ENCODE measurements around the gene C10orf90. TPM values are rescaled to one million over a fixed set of nuclear protein-coding genes. Genes with fewer than 3 reads are reported as not detected.

The C10orf90 gene
- total and polyA plus RNA-seq, 8 donors, result 0.32 to 0.64 (median 0.47) TPM; not detected in 5

DNA sequence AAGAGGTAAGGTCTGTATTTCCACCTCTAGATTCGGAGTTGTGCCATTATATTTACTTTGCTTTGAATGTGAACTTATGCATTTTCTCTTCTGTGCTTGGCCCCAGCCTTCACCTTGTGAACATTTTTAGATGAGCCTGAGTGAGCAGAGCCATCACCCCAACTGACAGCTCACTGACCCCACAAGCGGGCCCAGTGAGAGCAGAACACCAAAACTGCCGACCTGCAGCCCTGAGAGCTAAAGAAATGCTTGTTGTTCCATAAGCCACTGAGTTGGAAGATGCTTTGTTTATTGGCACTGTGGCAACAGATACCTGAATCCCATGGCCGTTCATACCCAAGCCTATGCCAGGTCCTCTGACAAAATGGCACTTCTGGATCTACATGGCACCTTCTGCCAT, 37.8 kb downstream of the C10orf90 start:
- no peak overlapping the region for H3K4me3 ChIP-seq
- ATAC-seq (no peak), DNase-seq (no peak), FAIRE-seq (no peak)
- TF ChIP-seq, protein P1, sequence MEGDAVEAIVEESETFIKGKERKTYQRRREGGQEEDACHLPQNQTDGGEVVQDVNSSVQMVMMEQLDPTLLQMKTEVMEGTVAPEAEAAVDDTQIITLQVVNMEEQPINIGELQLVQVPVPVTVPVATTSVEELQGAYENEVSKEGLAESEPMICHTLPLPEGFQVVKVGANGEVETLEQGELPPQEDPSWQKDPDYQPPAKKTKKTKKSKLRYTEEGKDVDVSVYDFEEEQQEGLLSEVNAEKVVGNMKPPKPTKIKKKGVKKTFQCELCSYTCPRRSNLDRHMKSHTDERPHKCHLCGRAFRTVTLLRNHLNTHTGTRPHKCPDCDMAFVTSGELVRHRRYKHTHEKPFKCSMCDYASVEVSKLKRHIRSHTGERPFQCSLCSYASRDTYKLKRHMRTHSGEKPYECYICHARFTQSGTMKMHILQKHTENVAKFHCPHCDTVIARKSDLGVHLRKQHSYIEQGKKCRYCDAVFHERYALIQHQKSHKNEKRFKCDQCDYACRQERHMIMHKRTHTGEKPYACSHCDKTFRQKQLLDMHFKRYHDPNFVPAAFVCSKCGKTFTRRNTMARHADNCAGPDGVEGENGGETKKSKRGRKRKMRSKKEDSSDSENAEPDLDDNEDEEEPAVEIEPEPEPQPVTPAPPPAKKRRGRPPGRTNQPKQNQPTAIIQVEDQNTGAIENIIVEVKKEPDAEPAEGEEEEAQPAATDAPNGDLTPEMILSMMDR (IDR thresholded peaks at IDR 0.05), result no peak
- H3K4me1 ChIP-seq, result no peaks in the 10 kb centered on the region
- no peak overlapping the region for H3K27ac ChIP-seq
- no peaks in the 10 kb centered on the region for H3K9me3 ChIP-seq
- intact Hi-C loops (cut with DNase I), result no loop called here
- no peaks in the 10 kb centered on the region for H3K36me3 ChIP-seq
- no peaks in the 10 kb centered on the region for H3K27me3 ChIP-seq
- 80 to 85% methylated on average over 4 of the region's 4 CpGs for WGBS, 2 donors

DNA sequence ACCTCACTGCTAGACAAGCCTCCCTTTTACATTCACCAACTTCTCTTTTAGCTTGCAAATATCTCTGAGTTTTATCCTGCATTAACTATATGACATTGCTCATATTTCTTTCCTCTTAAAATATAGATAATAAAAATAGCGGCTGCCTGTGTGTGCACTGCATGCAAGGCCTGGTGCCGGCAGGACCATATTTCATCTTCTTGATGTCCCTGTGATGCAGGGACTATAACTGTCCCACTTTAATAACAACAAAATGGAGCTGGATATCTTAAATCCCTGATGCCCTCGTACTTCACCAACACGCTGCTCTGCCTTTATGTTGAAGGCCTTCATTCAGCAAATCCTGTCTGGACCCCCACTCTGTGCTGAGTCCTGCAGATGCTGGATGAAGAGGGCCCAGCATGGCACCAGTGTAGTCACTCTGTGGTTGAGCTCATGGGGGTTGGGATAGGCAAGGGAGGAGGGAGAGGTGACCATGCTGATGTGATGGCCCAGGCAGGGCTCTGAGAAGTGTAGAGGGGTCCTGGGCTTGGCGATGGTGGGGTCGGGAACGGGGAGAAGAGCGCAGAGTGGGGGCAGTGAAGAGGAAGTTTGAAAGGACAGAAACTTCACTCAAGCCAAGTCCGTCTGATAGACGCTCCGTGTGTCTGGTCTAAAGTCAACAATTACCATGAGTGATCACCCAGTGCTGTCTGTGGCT, 40.4 kb downstream of the C10orf90 start:
- no peaks in the 10 kb centered on the region for H3K36me3 ChIP-seq
- intact Hi-C loops (cut with DNase I), result no loop called here
- no peaks in the 10 kb centered on the region for H3K27me3 ChIP-seq
- H3K27ac ChIP-seq, result no peak overlapping the region
- ATAC-seq (no peak), FAIRE-seq (no peak), DNase-seq (no peak)
- TF ChIP-seq, protein P1 (IDR thresholded peaks at IDR 0.05), result no peak
- 71 to 80% methylated on average over 11 of the region's 11 CpGs for WGBS, 2 donors
- no peak overlapping the region for H3K4me3 ChIP-seq
- H3K4me1 ChIP-seq, result no peaks in the 10 kb centered on the region
- H3K9me3 ChIP-seq, result no peaks in the 10 kb centered on the region

DNA sequence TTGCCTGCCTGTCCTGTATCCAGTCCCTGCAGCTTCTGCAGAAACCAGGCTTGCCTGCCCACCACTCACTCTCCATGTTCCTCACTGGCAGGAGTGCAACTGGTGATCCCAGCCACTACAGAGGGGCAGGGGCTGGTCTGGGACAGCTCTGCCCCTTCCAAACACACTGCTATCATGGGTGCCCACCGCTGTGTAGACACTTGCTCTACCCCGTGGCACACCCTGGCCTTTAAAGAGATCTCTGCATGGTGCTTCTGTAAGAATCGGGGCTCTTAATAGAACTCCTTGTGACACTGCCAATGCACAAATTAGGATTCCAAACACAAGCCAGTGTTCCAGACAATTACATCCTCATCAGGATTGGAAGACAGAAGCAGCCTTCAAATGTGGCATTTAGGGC, 41.7 kb downstream of the C10orf90 start:
- intact Hi-C loops (cut with DNase I), result no loop called here
- FAIRE-seq (no peak), ATAC-seq (no peak), DNase-seq (no peak)
- TF ChIP-seq, protein P1 (IDR thresholded peaks at IDR 0.05), result no peak
- no peaks in the 10 kb centered on the region for H3K36me3 ChIP-seq
- no peaks in the 10 kb centered on the region for H3K27me3 ChIP-seq
- H3K27ac ChIP-seq, result no peak overlapping the region
- H3K4me1 ChIP-seq, result no peaks in the 10 kb centered on the region
- no peaks in the 10 kb centered on the region for H3K9me3 ChIP-seq
- no peak overlapping the region for H3K4me3 ChIP-seq
- 76 to 80% methylated on average over 3 of the region's 3 CpGs for WGBS, 2 donors

DNA sequence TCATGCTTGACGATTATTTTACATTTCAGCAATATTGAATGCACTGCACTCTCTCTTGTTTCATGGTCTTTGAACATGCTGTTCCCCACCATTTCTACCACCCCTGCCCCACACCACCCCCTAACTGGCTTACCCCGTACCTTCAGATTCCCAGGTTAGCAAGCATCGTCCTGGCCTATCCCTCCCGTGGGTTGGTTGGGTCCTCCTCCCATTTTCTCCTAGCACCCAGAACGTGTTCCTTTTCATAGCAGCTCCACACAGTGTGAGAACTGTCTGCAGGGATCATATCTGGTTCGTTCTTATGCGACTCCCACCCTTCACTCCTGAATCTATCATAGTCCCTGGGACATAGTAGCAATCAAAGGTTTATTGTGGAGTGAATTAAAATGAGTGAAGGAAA, 48.6 kb downstream of the C10orf90 start:
- TF ChIP-seq, protein P1 (IDR thresholded peaks at IDR 0.05), result no peak
- ATAC-seq (no peak), FAIRE-seq (no peak)

DNA sequence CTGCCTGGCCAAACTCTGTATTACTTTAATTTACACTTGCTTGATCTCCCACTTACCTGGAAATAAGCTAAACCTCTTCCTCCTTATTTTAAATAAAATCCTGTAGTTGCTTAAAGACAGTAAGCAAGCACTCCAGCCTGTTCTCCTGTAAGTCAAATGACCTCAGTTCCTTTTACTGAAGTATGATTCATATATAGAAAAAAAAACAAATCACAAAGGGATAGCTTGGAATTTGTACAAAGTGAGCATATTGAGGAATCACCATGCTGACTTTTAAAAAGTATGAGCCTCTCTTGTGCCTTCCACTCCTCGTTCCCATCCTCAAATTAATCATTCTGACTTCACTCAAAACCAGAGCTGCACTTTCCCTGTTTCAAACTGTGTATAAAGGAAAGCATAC, 52.0 kb downstream of the C10orf90 start:
- 42 to 49% methylated on average over 1 of the region's 1 CpG for WGBS, 2 donors
- TF ChIP-seq, protein P1 (IDR thresholded peaks at IDR 0.05), result no peak
- H3K27me3 ChIP-seq, result no peaks in the 10 kb centered on the region
- FAIRE-seq, result no peak
- intact Hi-C loops (cut with DNase I), result no loop called here
- DNase-seq, result no peak
- H3K36me3 ChIP-seq, result no peaks in the 10 kb centered on the region
- no peaks in the 10 kb centered on the region for H3K9me3 ChIP-seq
- H3K4me3 ChIP-seq, result no peak overlapping the region
- no peak for ATAC-seq
- H3K27ac ChIP-seq, result no peak overlapping the region
- H3K4me1 ChIP-seq, result no peaks in the 10 kb centered on the region

More for the DNA sequence above, 48.6 kb downstream of the C10orf90 start:
- Histone ChIP-seq H3K9me3 (no peaks in the 10 kb centered on the region), H3K36me3 (no peaks in the 10 kb centered on the region), H3K4me3 (no peak overlapping the region), H3K27me3 (no peaks in the 10 kb centered on the region), H3K27ac (no peak overlapping the region), H3K4me1 (no peaks in the 10 kb centered on the region)
- 76 to 83% methylated on average over 7 of the region's 7 CpGs for WGBS, 2 donors
- no peak for DNase-seq
- intact Hi-C loops (cut with DNase I), result no loop called here
